IPS DF 4.7 (cell line): Measurements from ENCODE around the gene SEC11A.
"Not testable (repeated sequence)": the region's sequence is repeated elsewhere in the genome, so short reads cannot be mapped to it uniquely, and the experiment has no call there.

Experiments used
- DNase-seq: peaks from one replicate; pipeline ENCODE4 v3.0.0-alpha.2; 2013; ENCODE audit warnings: low spot score; ENCODE audit errors: extremely low read depth

Gene SEC11A

GRCh38 chr15:84643838-84644237, 72.1 kb downstream of the SEC11A start:
- DNase-seq: no peak

- not testable (repeated sequence) for DNase-seq
Observed at GRCh38 chr15:84642640-84643039, 73.3 kb downstream of the SEC11A start.

- DNase-seq: not testable (repeated sequence)
Observed at GRCh38 chr15:84641871-84642270, 74.1 kb downstream of the SEC11A start.

- no peak for DNase-seq
Observed at GRCh38 chr15:84638103-84638502, 77.8 kb downstream of the SEC11A start.

- no peak for DNase-seq
Observed at GRCh38 chr15:84634228-84634837, 81.6 kb downstream of the SEC11A start.

- no peak for DNase-seq
Observed at GRCh38 chr15:84633311-84634227, 82.4 kb downstream of the SEC11A start.

GRCh38 chr15:84631706-84632272, 84.2 kb downstream of the SEC11A start:
- DNase-seq: no peak

GRCh38 chr15:84629033-84629432, 86.9 kb downstream of the SEC11A start:
- no peak for DNase-seq

- DNase-seq: no peak
Observed at GRCh38 chr15:84625123-84625522, 90.8 kb downstream of the SEC11A start.

GRCh38 chr15:84624359-84624758, 91.6 kb downstream of the SEC11A start:
- DNase-seq: no peak

- DNase-seq: no peak
Observed at GRCh38 chr15:84621358-84621979, 94.5 kb downstream of the SEC11A start.

- DNase-seq: no peak
Observed at GRCh38 chr15:84620626-84621025, 95.3 kb downstream of the SEC11A start.
